HepG2 (cell line): ENCODE measurements around the gene FCGR3B. TPM values are rescaled to one million over a fixed set of nuclear protein-coding genes. Genes with fewer than 3 reads are reported as not detected.
"Not testable (repeated sequence)": the region's sequence is repeated elsewhere in the genome, so short reads cannot be mapped to it uniquely, and the experiment has no call there.

Experiments
- ATAC-seq: fragments of 200-7000 bp; cut with Tn5 transposase; 3 replicates; pipeline ENCODE4 v1.9.1; 2020; ENCODE audit warnings: mild to moderate bottlenecking, moderate library complexity
- BruUV-seq: library from RNA; stranded (reverse); fragments of 400-500 nt; replicated peaks from 2 replicates; lab custom pipeline; 2021; lab: Mats Ljungman, UMichigan
- CTCF ChIA-PET: fragments of 300-600 bp; formaldehyde crosslinking; extraction: SDS; loops from one replicate; lab custom pipeline; 2021; ENCODE audit warnings: low total read pairs, inconsistent platforms, low intra/inter-chr PET ratio; lab: Yijun Ruan, JAX
- POLR2A ChIA-PET: fragments of 350-600 bp; sonication (Branson Sonifier 250); formaldehyde crosslinking; loops from one replicate; lab custom pipeline; 2020; ENCODE audit warnings: antibody characterized with exemption, inconsistent platforms; lab: Yijun Ruan, JAX
- DNase-seq: peaks from one replicate; pipeline ENCODE4 v3.0.0-alpha.2; 2015; ENCODE audit warnings: low spot score
- FAIRE-seq: peaks from 3 replicates; lab custom pipeline; 2011; peaks lifted over from hg19 to GRCh38; lab: Jason Lieb, UNC
- H2AFZ ChIP-seq: one replicate; pipeline ENCODE4 v1.6.1; 2011; ENCODE audit warnings: low read length, inconsistent platforms
- H3K27ac ChIP-seq: fragments of 300-600 bp; 3 replicates; pipeline ENCODE4 v1.8.0; 2011; ENCODE audit warnings: mixed run types, mild to moderate bottlenecking, mixed read lengths, low read length, inconsistent platforms; ENCODE audit not compliant: insufficient read depth; ENCODE audit errors: extremely low read length
- H3K27me3 ChIP-seq, 2 experiments: fragments of 200-600 bp in 1 of 2; 2 replicates in 1 of 2; 3 replicates in 1 of 2; pipeline versions ENCODE4 v1.6.0 to v1.8.0; 2011; ENCODE audit warnings: low read length in 2 of 2, mild to moderate bottlenecking in 2 of 2, moderate library complexity in 2 of 2, inconsistent platforms in 1 of 2; ENCODE audit not compliant: insufficient read depth in 2 of 2, control insufficient read depth in 1 of 2
- H3K36me3 ChIP-seq, 2 experiments: fragments of 200-600 bp in 1 of 2; replicated peaks in 1 of 2; 2 replicates in 1 of 2; 3 replicates in 1 of 2; pipeline versions ENCODE4 v1.5.1 to v1.8.0; 2011; ENCODE audit warnings: low read length in 2 of 2, inconsistent platforms in 1 of 2; ENCODE audit not compliant: insufficient read depth in 2 of 2, control insufficient read depth in 1 of 2
- H3K4me1 ChIP-seq: 2 replicates; pipeline ENCODE4 v1.5.1; 2012; ENCODE audit warnings: low read length, inconsistent platforms; ENCODE audit not compliant: insufficient read depth
- H3K4me2 ChIP-seq: 2 replicates; pipeline ENCODE4 v1.6.0; 2011; ENCODE audit warnings: low read depth, low read length, inconsistent platforms
- H3K4me3 ChIP-seq, 3 experiments: fragments of 200-600 bp in 1 of 3; sonication (generic), shearing (Covaris generic) in 1 of 3; replicated peaks in 1 of 3; 2 replicates each; pipeline ENCODE4 v1.5.1; 2011 to 2016; ENCODE audit warnings: low read length in 3 of 3, inconsistent platforms in 2 of 3, low read depth in 2 of 3, mild to moderate bottlenecking in 2 of 3, control low read depth in 1 of 3, mixed read lengths in 1 of 3; ENCODE audit not compliant: insufficient read depth in 1 of 3
- H3K79me2 ChIP-seq: one replicate; pipeline ENCODE4 v1.6.1; 2011; ENCODE audit warnings: low read length, inconsistent platforms; ENCODE audit not compliant: insufficient read depth
- H3K9ac ChIP-seq: 2 replicates; pipeline ENCODE4 v1.6.0; 2011; ENCODE audit warnings: mild to moderate bottlenecking, low read depth, low read length, inconsistent platforms; ENCODE audit not compliant: insufficient read depth
- H3K9me3 ChIP-seq: 2 replicates; pipeline ENCODE4 v1.5.1; 2012; ENCODE audit warnings: mild to moderate bottlenecking, low read length
- H4K20me1 ChIP-seq: 2 replicates; pipeline ENCODE4 v1.6.0; 2011; ENCODE audit warnings: inconsistent platforms, mild to moderate bottlenecking, low read length, moderate library complexity; ENCODE audit not compliant: insufficient read depth
- WGBS: methylation state at CpG from one replicate; pipeline ENCODE4 v1.1.6; 2017; ENCODE audit warnings: low lambda C conversion rate; 5-methylcytosine and 5-hydroxymethylcytosine counted together
- in situ Hi-C: cut with HindIII; loops from 2 replicates; pipeline ENCODE4 v1.10.0; 2017; ENCODE audit warnings: low pct_unique_long_range_greater_than_20kb; ENCODE audit not compliant: extremely low pct_ligation_motif_present
- intact Hi-C: fragments of 100-400 bp; cut with micrococcal nuclease; formaldehyde crosslinking; loops from one replicate; pipeline ENCODE4 v1.10.0; 2022; ENCODE audit not compliant: unreplicated experiment
- polyA plus RNA-seq, 8 experiments: library from polyadenylated mRNA; depleted of rRNA in 3 of 8; stranded (reverse) in 7 of 8; unstranded in 1 of 8; fragments of >200 nt; fragmentation: Illumina TruSeq in 4 of 8; extraction: Trizol in 4 of 8; gene quantifications; 2 replicates each; pipeline versions ENCODE4 v1.2.1 to v1.2.3, GENCODE V29; 2011 to 2016; ENCODE audit warnings: low read depth in 4 of 8, missing spikeins in 1 of 8, mixed read lengths in 1 of 8; ENCODE audit not compliant: insufficient read depth in 1 of 8
- total RNA-seq, 5 experiments: library from RNA; depleted of rRNA; stranded (reverse); fragments of >200 nt; fragmentation: Illumina TruSeq; extraction: Trizol; gene quantifications; 2 replicates each; pipeline ENCODE4 v1.2.3, GENCODE V29; 2016; ENCODE audit warnings: low read depth in 1 of 5

The FCGR3B gene
- total and polyA plus RNA-seq, 2 of the 13 experiments (the other 11 are each of a cell fraction or from before 2014, with no cell fraction given) = not detected

GRCh38 chr1:161605762-161606540 lies 25.0 kb downstream of the FCGR3B start:
- H3K4me3 ChIP-seq, H3K4me1 ChIP-seq, H3K27ac ChIP-seq, H3K4me2 ChIP-seq, FAIRE-seq, H2AFZ ChIP-seq, H3K9me3 ChIP-seq, H3K9ac ChIP-seq, H3K27me3 ChIP-seq, intact Hi-C loops, BruUV-seq, ATAC-seq, CTCF ChIA-PET, DNase-seq, POLR2A ChIA-PET, H4K20me1 ChIP-seq, H3K79me2 ChIP-seq, H3K36me3 ChIP-seq, in situ Hi-C loops: not testable (repeated sequence)
- 77% methylated on average over 41 of the region's 78 CpGs for WGBS

- BruUV-seq, H3K27me3 ChIP-seq, H3K9ac ChIP-seq, ATAC-seq, H3K36me3 ChIP-seq, H4K20me1 ChIP-seq, CTCF ChIA-PET, H2AFZ ChIP-seq, FAIRE-seq, H3K4me1 ChIP-seq, H3K4me3 ChIP-seq, intact Hi-C loops, in situ Hi-C loops, H3K79me2 ChIP-seq, H3K9me3 ChIP-seq, DNase-seq, POLR2A ChIA-PET, H3K27ac ChIP-seq: not testable (repeated sequence)
- 37% methylated on average over 12 of the region's 12 CpGs for WGBS
- 0 out of 2 replicates have a peak overlapping the region, but pooled peaks have one; percentile 23 for H3K4me2 ChIP-seq
These were observed 26.0 kb downstream of the FCGR3B start for GRCh38 chr1:161605024-161605423.

- 51% methylated on average over 3 of the region's 3 CpGs for WGBS
- intact Hi-C loops, in situ Hi-C loops, H3K27ac ChIP-seq, H3K4me2 ChIP-seq, H3K36me3 ChIP-seq, H3K9me3 ChIP-seq, H3K27me3 ChIP-seq, H2AFZ ChIP-seq, H3K4me3 ChIP-seq, BruUV-seq, H3K9ac ChIP-seq, FAIRE-seq, DNase-seq, CTCF ChIA-PET, H3K79me2 ChIP-seq, POLR2A ChIA-PET, ATAC-seq, H4K20me1 ChIP-seq, H3K4me1 ChIP-seq: not testable (repeated sequence)
These were observed 33.9 kb downstream of the FCGR3B start for GRCh38 chr1:161597077-161597476.

- DNase-seq, FAIRE-seq, H3K27me3 ChIP-seq, H3K27ac ChIP-seq, POLR2A ChIA-PET, H4K20me1 ChIP-seq, in situ Hi-C loops, H3K79me2 ChIP-seq, H3K4me3 ChIP-seq, H2AFZ ChIP-seq, H3K4me2 ChIP-seq, BruUV-seq, ATAC-seq, H3K9ac ChIP-seq, intact Hi-C loops, H3K9me3 ChIP-seq, CTCF ChIA-PET, H3K4me1 ChIP-seq, H3K36me3 ChIP-seq: not testable (repeated sequence)
- 6% methylated on average over 2 of the region's 2 CpGs for WGBS
These were observed 35.4 kb downstream of the FCGR3B start for GRCh38 chr1:161595583-161595982.
